SU-DHL-6 (cell line): ENCODE data around the gene SLCO2B1.

Experiments
- H2AFZ ChIP-seq: fragments of 200-600 bp; sonication (generic); 2 replicates; pipeline ENCODE4 v1.6.1; 2014; ENCODE audit warnings: low read depth, mild to moderate bottlenecking, moderate library complexity, mixed read lengths, antibody characterized with exemption, low read length; ENCODE audit not compliant: severe bottlenecking
- H3F3A ChIP-seq: fragments of 200-600 bp; shearing (Covaris generic); 2 replicates; pipeline ENCODE4 v1.6.0; 2016; ENCODE audit warnings: antibody characterized with exemption, mild to moderate bottlenecking; ENCODE audit not compliant: insufficient read depth
- H3K27ac ChIP-seq: fragments of 200-600 bp; sonication (generic); 2 replicates; pipeline ENCODE4 v1.5.1; 2016; ENCODE audit warnings: low read depth, mild to moderate bottlenecking, low read length, moderate library complexity, mixed read lengths
- H3K27me3 ChIP-seq: fragments of 200-600 bp; sonication (generic), shearing (Covaris generic); 2 replicates; pipeline ENCODE4 v1.6.0; 2014; ENCODE audit warnings: mild to moderate bottlenecking, low read length
- H3K36me3 ChIP-seq: fragments of 200-600 bp; sonication (generic); 2 replicates; pipeline ENCODE4 v1.6.1; 2014; ENCODE audit warnings: mild to moderate bottlenecking, low read length, mixed read lengths
- H3K4me2 ChIP-seq: fragments of 300-600, 200-600 bp; shearing (Covaris generic), sonication (generic); 2 replicates; pipeline ENCODE4 v1.6.0; 2014; ENCODE audit warnings: low read length, low read depth, mild to moderate bottlenecking; ENCODE audit not compliant: poor library complexity, severe bottlenecking
- H3K4me3 ChIP-seq: fragments of 200-600 bp; sonication (generic); 2 replicates; pipeline ENCODE4 v1.5.1; 2014; ENCODE audit warnings: antibody characterized with exemption, low read length, mild to moderate bottlenecking, mixed read lengths; ENCODE audit not compliant: insufficient read depth, poor library complexity, severe bottlenecking
- H3K79me2 ChIP-seq: fragments of 200-600 bp; sonication (generic); 2 replicates; pipeline ENCODE4 v1.6.1; 2014; ENCODE audit warnings: mild to moderate bottlenecking, low read length, moderate library complexity; ENCODE audit not compliant: insufficient read depth
- H3K9ac ChIP-seq: fragments of 200-600 bp; sonication (generic); 2 replicates; pipeline ENCODE4 v1.7.0; 2014; ENCODE audit warnings: mild to moderate bottlenecking, low read length
- H3K9me2 ChIP-seq: fragments of 200-600 bp; sonication (generic); replicated peaks from 2 replicates; pipeline ENCODE4 v1.6.1; 2014; ENCODE audit warnings: low read length; ENCODE audit not compliant: insufficient read depth
- H3K9me3 ChIP-seq: fragments of 200-600 bp; sonication (generic); 2 replicates; pipeline ENCODE4 v1.6.1; 2014; ENCODE audit warnings: low read length, mixed read lengths; ENCODE audit not compliant: insufficient read depth
- H4K20me1 ChIP-seq: fragments of 200-600 bp; sonication (generic); 2 replicates; pipeline ENCODE4 v1.6.1; 2014; ENCODE audit warnings: low read depth, mild to moderate bottlenecking, antibody characterized with exemption, low read length, moderate library complexity, mixed read lengths
- EZH2phosphoT487 ChIP-seq: fragments of 200-600 bp; sonication (generic), shearing (Covaris generic); conservative IDR thresholded peaks from 2 replicates; pipeline ENCODE4 v1.6.1; 2018; ENCODE audit warnings: mild to moderate bottlenecking, antibody characterized with exemption, low read length, moderate library complexity, mixed read lengths
- TF ChIP-seq, protein P1 (sequence below): fragments of 200-600 bp; sonication (generic); IDR thresholded peaks from one replicate; pipeline ENCODE4 v1.5.1; 2017; ENCODE audit warnings: antibody characterized with exemption, mild to moderate bottlenecking, low read length, moderate library complexity; ENCODE audit not compliant: insufficient read depth, poor library complexity, severe bottlenecking

The SLCO2B1 gene

GRCh38 chr11:75165721-75166120 is 14.8 kb downstream of the SLCO2B1 start:
- H3K9ac ChIP-seq, result no peak overlapping the region
- H3K9me2 ChIP-seq, result no peaks in the 10 kb centered on the region
- no peaks in the 10 kb centered on the region for H3K79me2 ChIP-seq
- no peak overlapping the region for H3K27ac ChIP-seq
- H3F3A ChIP-seq, result no peaks in the 10 kb centered on the region
- no peak overlapping the region for H3K4me2 ChIP-seq
- TF ChIP-seq, protein P1, sequence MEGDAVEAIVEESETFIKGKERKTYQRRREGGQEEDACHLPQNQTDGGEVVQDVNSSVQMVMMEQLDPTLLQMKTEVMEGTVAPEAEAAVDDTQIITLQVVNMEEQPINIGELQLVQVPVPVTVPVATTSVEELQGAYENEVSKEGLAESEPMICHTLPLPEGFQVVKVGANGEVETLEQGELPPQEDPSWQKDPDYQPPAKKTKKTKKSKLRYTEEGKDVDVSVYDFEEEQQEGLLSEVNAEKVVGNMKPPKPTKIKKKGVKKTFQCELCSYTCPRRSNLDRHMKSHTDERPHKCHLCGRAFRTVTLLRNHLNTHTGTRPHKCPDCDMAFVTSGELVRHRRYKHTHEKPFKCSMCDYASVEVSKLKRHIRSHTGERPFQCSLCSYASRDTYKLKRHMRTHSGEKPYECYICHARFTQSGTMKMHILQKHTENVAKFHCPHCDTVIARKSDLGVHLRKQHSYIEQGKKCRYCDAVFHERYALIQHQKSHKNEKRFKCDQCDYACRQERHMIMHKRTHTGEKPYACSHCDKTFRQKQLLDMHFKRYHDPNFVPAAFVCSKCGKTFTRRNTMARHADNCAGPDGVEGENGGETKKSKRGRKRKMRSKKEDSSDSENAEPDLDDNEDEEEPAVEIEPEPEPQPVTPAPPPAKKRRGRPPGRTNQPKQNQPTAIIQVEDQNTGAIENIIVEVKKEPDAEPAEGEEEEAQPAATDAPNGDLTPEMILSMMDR, result no peak
- TF ChIP-seq EZH2phosphoT487, result no peak
- no peaks in the 10 kb centered on the region for H4K20me1 ChIP-seq
- H3K9me3 ChIP-seq, result no peaks in the 10 kb centered on the region
- H3K27me3 ChIP-seq, result no peaks in the 10 kb centered on the region
- H3K36me3 ChIP-seq, result no peaks in the 10 kb centered on the region
- no peak overlapping the region for H2AFZ ChIP-seq
- no peak overlapping the region for H3K4me3 ChIP-seq

DNA sequence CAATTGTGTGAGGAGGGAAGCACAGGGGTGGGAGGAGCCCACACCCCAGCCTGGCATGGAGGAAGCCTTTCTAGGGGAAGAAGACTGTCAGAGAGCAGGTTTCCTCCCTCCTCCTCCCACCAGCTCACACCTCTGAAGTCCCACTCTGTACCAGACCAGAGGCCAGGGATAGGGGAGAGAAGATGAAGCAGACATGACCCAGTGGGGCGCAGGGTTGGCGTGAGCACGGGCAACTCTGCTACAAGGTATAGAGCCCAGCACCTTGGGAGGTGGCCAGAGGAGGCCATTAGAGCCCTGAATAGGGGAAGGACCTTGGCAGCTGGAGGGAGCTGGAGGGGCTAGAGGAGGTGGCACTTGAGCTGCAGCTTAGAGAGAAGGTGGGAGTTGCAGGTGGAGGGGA is 15.9 kb downstream of the SLCO2B1 start:
- H3K9me3 ChIP-seq, result no peaks in the 10 kb centered on the region
- no peak overlapping the region for H3K4me2 ChIP-seq
- H3K27me3 ChIP-seq, result no peaks in the 10 kb centered on the region
- no peaks in the 10 kb centered on the region for H4K20me1 ChIP-seq
- H3K27ac ChIP-seq, result no peak overlapping the region
- H3K9ac ChIP-seq, result no peak overlapping the region
- no peaks in the 10 kb centered on the region for H3K79me2 ChIP-seq
- no peak overlapping the region for H3K4me3 ChIP-seq
- no peaks in the 10 kb centered on the region for H3F3A ChIP-seq
- H3K9me2 ChIP-seq, result no peaks in the 10 kb centered on the region
- H3K36me3 ChIP-seq, result no peaks in the 10 kb centered on the region
- TF ChIP-seq, protein P1, result no peak
- no peak for TF ChIP-seq EZH2phosphoT487
- H2AFZ ChIP-seq, result no peak overlapping the region

DNA sequence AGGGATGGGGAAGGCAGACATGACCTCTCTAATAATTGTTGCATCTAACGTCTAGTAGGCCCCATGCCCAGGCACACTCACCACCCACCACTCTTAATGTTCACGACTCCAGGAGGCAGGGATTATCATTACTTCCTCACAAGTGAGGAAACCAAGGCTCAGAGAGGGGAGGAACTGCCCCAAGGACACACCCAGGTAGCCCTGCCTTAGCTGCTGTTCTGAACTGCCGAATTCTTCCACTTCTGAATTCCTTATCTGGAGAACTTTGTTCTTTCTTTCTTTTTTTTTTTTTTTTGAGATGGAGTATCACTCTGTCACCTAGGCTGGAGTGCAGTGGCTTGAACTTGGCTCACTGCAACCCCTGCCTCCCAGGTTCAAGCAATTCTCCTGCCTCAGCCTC is 16.7 kb downstream of the SLCO2B1 start:
- no peak for TF ChIP-seq EZH2phosphoT487
- TF ChIP-seq, protein P1, result no peak
- H3K27ac ChIP-seq, result no peak overlapping the region
- no peaks in the 10 kb centered on the region for H3K27me3 ChIP-seq
- no peaks in the 10 kb centered on the region for H3F3A ChIP-seq
- no peak overlapping the region for H3K4me3 ChIP-seq
- no peaks in the 10 kb centered on the region for H3K9me2 ChIP-seq
- H3K4me2 ChIP-seq, result no peak overlapping the region
- no peaks in the 10 kb centered on the region for H3K9me3 ChIP-seq
- H3K9ac ChIP-seq, result no peak overlapping the region
- no peaks in the 10 kb centered on the region for H3K79me2 ChIP-seq
- H4K20me1 ChIP-seq, result no peaks in the 10 kb centered on the region
- no peaks in the 10 kb centered on the region for H3K36me3 ChIP-seq
- H2AFZ ChIP-seq, result no peak overlapping the region
